ENCODE measurements around the gene SNTB2.
A peak's percentile ranks its signal among the peaks of the same experiment; 100 is the strongest.

The SNTB2 gene

DNA sequence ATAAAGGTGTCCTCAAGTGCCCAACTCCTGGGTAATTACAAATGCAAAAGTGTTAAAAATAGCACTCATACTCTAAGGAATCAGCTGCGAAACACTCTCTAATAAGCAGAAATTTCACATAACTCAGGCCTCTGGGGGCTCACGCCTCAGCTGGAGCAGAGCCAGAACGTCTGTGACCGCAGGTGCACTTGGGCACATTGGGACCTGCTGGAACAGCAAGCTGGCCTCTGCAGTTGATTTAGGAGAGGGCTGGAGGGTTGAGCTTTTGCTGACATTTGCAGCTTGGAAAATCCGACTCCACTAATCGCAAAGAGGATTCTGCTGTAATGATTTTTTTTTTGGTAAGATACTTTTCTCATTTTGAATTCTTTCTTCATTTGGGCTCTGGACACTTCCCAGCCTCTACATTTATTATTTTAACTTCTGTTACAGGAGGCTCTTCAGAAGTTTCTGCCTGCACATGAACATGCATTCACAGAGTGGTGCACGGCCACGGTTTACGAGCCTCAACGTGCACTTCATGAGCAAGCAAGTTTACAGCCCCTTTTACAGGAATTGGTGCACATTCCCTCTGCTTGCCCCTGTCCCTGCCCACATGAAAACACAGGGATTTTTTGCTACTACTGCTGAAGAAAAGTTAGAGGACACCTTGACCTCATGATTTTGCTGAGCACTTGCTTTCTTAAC, 4.1 kb upstream of the SNTB2 start:
- DNase-seq, result no peak

GRCh38 chr16:69187446-69188235, 677 bp downstream of the SNTB2 start:
- peak; percentile 57 for DNase-seq

GRCh38 chr16:69188236-69188549, 1.2 kb downstream of the SNTB2 start:
- peak; percentile 26 for DNase-seq

DNA sequence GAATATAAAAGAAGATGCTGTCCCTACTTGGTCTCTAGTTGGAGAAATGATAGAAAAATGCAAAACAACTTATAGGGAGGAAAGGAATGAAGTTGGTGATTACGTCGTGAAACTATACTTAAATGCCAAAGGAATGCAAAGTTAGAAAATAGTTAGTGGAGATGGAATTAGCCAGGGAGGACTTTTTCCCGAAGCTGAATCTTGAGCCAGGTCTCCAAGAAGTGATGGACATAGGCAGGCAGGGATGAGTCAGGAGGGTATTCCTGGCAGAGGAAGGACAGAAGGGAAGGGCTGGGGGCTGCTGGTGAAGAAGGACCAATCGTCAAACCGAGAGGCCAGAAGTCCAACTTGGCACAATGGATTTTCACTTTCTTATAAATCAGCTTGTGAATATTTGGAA, 1.8 kb downstream of the SNTB2 start:
- DNase-seq, result no peak

- DNase-seq, result no peak
Measured at GRCh38 chr16:69190046-69190588, 3.2 kb downstream of the SNTB2 start.

DNA sequence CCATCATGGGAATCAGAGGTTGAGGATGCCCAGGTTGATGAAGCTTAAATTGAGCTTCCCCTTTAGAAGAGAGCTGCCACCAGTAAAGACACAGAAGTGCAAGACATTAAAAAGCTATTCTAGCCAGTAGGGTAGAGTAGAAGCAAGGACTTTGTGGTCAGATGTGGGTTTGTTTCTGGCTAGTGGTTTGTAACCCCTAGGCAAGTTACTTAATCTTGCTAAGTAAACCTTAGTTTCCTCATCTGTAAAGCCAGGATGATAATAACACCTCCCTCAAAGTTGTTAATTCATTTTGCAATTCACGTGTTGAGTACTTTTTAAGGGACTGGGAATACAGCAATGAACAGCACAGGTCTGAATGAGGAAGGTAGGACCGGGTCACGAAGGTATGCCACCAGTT, 3.6 kb downstream of the SNTB2 start:
- peak; percentile 21 for DNase-seq

- no peak for DNase-seq
Measured at GRCh38 chr16:69191136-69191535, 4.2 kb downstream of the SNTB2 start.

GRCh38 chr16:69193855-69194254, 6.9 kb downstream of the SNTB2 start:
- DNase-seq, result no peak

GRCh38 chr16:69194488-69194887, 7.5 kb downstream of the SNTB2 start:
- no peak for DNase-seq

DNA sequence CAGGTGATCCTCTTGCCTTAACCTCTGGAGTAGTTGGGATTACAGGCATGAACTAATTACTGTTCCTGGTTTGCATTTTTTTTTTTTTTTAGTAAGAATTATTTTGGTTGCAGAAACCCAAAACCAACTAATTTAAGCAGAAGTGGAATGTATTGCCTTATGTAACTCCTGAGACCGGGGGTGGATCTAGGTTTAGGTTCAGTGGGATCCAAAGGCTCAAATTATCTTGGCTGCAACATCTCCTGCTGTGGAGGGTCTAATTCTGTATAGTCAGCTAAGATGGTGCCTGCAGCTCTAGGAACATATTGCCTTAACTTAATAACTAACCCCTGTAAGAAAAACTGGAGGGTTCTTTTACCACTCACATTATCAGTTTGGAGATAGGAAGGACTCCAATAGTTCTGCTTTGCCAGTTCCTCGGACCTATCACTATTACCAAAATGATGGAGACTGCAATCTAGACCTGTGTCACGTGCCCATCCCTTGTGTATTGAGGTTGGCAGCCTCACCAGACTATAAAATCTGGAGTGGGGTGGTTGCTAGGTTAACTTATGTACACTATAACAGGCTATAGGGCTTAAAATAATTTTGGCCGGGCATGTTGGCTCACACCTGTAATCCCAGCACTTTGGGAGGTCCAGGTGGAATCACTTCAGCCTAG, 8.5 kb downstream of the SNTB2 start:
- no peak for DNase-seq

GRCh38 chr16:69197573-69197972, 10.6 kb downstream of the SNTB2 start:
- DNase-seq, result no peak

- DNase-seq, result no peak
Measured at GRCh38 chr16:69199382-69199781, 12.4 kb downstream of the SNTB2 start.

DNA sequence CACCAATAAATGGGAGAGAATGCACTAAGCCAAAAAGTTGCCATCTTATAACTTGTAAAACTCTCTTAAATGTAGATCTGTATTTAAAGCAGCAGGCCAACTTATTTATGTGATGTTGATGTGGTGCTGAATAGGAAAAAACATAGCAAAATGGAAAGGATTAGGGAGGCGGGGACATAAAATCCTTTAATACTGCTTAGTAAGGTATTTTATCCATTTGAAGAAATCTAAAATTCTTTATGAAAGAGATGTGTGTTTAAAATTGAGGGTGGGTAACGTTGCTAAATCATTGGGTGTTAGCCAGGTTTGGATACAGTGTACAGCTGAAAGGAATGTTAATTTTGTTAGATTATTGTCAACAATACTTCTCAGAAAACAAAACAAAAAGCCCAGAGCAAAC, 14.3 kb downstream of the SNTB2 start:
- no peak for DNase-seq

DNA sequence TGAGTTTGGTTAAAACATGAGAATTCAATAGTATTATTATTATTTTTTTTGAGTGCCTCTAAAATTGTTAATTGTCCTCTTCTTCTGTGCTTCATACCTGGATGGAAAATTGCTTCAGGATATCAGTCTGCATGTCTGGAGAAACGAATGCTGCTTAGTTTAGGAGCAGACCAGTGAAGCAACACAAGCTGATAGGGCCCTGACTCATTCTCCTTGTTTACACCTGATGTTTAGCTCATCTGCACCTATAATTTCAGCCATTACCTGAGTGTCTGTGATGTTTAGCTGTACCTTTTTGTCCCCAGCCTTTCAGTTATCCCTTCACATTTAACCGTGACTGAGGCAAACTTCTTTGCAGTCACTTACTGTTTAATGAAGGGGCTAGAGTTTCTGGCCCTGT, 14.8 kb downstream of the SNTB2 start:
- no peak for DNase-seq

DNA sequence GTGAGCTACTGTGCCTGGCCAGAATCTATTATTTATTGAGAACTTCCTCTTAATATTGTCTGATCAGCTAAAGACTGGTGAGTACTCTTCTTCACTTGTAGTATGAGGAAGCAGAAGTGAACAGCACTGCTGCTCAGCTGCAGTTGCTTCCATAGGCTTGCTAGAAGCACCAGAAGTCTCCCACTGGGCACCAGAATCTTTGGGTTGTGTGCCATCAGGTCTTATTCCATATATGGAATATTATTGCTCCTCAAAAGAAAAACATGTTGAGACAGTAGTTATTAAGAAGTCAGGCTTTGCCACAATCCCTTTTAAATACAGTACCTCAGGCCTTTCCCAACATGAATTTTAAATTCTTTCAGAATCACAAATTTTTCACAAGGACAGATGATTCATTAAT, 17.2 kb downstream of the SNTB2 start:
- no peak for DNase-seq

DNA sequence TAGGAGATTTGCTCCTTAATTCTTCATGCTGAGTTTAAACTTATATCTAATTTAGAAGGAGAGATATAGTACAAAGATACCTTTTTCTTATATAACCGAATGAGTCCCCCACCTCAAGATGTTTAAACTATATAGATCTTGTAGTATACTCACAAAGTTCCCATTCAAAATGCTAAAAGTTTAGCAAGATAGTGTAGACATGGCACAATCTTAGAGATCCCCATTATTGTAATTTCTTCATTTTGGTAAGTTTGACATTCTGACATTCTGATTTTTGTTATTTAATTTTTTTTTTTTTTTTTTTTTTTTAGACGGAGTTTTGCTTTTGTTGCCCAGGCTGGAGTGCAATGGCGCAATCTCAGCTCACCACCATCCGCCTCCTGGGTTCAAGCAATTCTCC, 22.8 kb downstream of the SNTB2 start:
- DNase-seq, result no peak

GRCh38 chr16:69217433-69217832, 30.5 kb downstream of the SNTB2 start:
- DNase-seq, result peak; percentile 10

- DNase-seq, result no peak
Measured at GRCh38 chr16:69219279-69219678, 32.3 kb downstream of the SNTB2 start.

DNA sequence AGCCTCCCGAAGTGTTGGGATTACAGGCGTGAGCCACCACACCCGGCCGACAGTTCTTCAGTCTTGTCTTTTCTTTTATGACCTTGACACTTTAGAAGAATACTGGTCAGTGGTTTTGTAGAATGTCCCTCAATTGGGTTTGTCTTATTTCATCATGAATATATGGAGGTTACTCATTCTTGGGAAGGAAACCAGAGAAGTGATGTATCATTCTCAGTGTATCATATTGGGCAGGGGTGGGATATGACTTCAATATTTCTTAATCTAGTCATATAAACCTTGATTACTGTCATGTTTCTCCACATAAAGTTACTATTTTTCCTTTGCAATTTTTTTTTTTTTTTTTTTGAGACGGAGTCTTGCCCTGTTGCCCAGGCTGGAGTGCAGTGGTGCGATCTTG, 36.9 kb downstream of the SNTB2 start:
- DNase-seq, result no peak

DNA sequence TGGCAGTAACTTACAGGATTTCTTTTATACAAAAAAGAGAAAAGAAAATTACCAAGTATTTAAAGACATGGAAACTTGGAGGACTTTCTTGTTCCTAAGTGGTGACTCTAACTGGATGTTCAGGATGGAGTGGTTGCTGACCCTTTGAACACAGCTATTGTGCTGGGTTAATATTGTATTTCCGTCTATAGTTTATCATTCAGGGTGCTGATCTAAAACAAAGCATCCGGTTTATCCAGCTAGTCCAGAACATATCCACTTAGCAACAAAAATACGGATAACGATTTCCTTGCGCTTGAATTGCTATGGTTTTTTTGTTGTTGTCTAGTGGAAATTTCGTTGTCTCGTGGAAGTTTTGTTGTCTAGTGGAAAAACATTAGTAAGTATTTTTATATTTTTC, 38.2 kb downstream of the SNTB2 start:
- DNase-seq, result no peak

DNA sequence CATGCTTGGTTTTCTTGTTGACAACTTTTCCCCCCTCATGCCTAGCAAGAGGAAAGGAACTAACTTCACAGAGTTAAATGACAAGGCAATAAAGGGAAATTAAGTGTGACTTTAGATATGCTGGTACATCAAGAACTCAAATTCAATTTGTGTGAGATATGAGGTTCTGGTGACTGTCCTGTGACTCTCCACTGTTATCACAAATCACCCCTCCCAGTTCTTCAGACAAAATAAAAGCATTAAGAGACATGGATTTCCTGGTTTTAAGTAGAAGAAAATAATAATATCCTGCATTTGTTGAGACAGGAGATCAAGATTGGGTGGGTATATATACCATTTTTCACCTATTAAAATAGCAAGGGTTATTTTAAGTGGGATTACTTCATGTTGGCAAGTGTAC, 46.2 kb downstream of the SNTB2 start:
- DNase-seq, result no peak

DNA sequence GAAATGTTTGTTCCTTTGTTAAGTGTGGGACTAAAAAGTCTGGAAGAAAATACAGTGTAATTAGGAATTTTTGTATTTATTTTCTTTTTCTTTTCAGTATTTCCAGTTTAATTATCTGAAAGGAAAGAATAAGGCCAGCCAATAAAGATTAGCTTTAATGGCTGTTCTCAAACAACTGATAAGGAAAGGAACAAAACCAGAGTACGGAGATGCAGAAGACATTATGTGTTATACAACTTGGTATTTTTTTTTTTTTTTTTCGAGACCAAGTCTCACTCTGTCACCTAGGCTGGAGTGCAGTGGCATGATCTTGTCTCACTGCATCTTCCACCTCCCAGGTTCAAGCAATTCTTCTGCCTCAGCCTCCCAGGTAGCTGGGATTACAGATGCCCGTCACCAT, 47.5 kb downstream of the SNTB2 start:
- no peak for DNase-seq

DNA sequence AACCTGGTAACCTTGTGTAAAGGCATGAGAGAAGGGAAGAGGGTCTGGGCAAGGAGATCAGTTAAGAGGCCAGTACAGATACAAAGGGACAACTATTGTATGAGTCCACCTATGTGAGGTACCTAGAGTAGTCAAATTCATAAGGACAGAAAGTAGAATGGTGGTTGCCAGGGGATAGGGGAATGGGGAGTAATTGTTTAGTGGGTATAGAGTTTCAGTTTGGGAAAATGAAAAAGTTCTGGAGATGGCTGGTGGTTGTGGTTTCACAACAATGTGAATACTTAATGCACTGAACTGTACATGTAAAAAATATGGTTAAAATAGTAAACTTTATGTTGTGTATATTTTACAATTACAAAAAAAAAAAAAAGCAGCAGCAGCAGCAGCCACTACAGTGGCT, 49.4 kb downstream of the SNTB2 start:
- no peak for DNase-seq

- DNase-seq, result no peak
Measured at GRCh38 chr16:69237296-69237695, 50.3 kb downstream of the SNTB2 start.
